ENCODE measurements around the gene SEMA3A.

- TF ChIP-seq CTCF (conservative IDR thresholded peaks at IDR 0.05; ENCODE audit: low read depth, low read length) = no peak
- TF ChIP-seq RAD21 (IDR thresholded peaks at IDR 0.05; ENCODE audit: low read length) = no peak
- TF ChIP-seq FOS (IDR thresholded peaks at IDR 0.05; ENCODE audit: low read depth, low read length) = no peak
- no peak for TF ChIP-seq SMC3 (IDR thresholded peaks at IDR 0.05; ENCODE audit: low read depth, low read length)
- no peak for TF ChIP-seq POLR2A (IDR thresholded peaks at IDR 0.05; ENCODE audit: low read depth, low read length)
- TF ChIP-seq MAFK (IDR thresholded peaks at IDR 0.05; ENCODE audit: low read depth, low read length) = no peak
- TF ChIP-seq CHD1 (IDR thresholded peaks at IDR 0.05; ENCODE audit: low read depth, low read length) = no peak
- TF ChIP-seq RFX5 (IDR thresholded peaks at IDR 0.05; ENCODE audit: low read depth, low read length) = no peak
- no peak for TF ChIP-seq CEBPB (IDR thresholded peaks at IDR 0.05; ENCODE audit: low read depth, low read length)
- TF ChIP-seq MAZ (IDR thresholded peaks at IDR 0.05; ENCODE audit: borderline replicate concordance, low read depth, low read length) = no peak
- no peak for TF ChIP-seq NFE2L2 (IDR thresholded peaks at IDR 0.05; ENCODE audit: low read depth, low read length)
These were observed 81.8 kb downstream of the SEMA3A start for GRCh38 chr7:84112771-84113170.
